CD8-positive, alpha-beta memory T cell (primary cell): ENCODE measurements around the gene PTPRC. TPM values are rescaled to one million over a fixed set of nuclear protein-coding genes. Genes with fewer than 3 reads are reported as not detected.

Source experiments
- CTCF ChIA-PET: fragments of 350-600 bp; sonication (Branson Sonifier 250); formaldehyde crosslinking; loops from one replicate; lab custom pipeline; 2021; ENCODE audit warnings: antibody characterized with exemption; lab: Charles Lee
- POLR2A ChIA-PET: fragments of 350-600 bp; sonication (Branson Sonifier 250); formaldehyde crosslinking; loops from one replicate; lab custom pipeline; 2021; ENCODE audit warnings: antibody characterized with exemption; lab: Charles Lee
- DNase-seq, 5 donors: peaks; one replicate each; pipeline versions ENCODE4 v3.0.0 to v3.0.0-alpha.2; 2020 to 2022; ENCODE audit warnings: mixed read lengths in 1 of 5
- H3K27ac ChIP-seq: one replicate; pipeline ENCODE4 v1.7.0; 2013; ENCODE audit warnings: low read depth, mild to moderate bottlenecking, low read length, moderate library complexity
- H3K27me3 ChIP-seq: 2 replicates; pipeline ENCODE4 v1.7.0; 2013; ENCODE audit warnings: low read length, mild to moderate bottlenecking; ENCODE audit not compliant: insufficient read depth, poor library complexity, severe bottlenecking
- H3K36me3 ChIP-seq: 2 replicates; pipeline ENCODE4 v1.7.0; 2013; ENCODE audit warnings: mild to moderate bottlenecking, low read length, moderate library complexity; ENCODE audit not compliant: insufficient read depth
- H3K4me1 ChIP-seq: 2 replicates; pipeline ENCODE4 v1.7.0; 2013; ENCODE audit warnings: mild to moderate bottlenecking, low read length, moderate library complexity; ENCODE audit not compliant: insufficient read depth
- H3K4me3 ChIP-seq: 2 replicates; pipeline ENCODE4 v1.7.0; 2013; ENCODE audit warnings: mild to moderate bottlenecking, low read length
- H3K9me3 ChIP-seq: 2 replicates; pipeline ENCODE4 v1.7.0; 2013; ENCODE audit warnings: mild to moderate bottlenecking, low read length
- H3K27ac Mint-ChIP-seq, 8 donors: one replicate each; pipeline ENCODE4 v1.8.0; 2020 to 2021; ENCODE audit warnings: mixed read lengths in 8 of 8, mild to moderate bottlenecking in 6 of 8, inconsistent platforms in 3 of 8, moderate library complexity in 3 of 8
- H3K27me3 Mint-ChIP-seq, 2 donors: one replicate each; pipeline ENCODE4 v1.8.0; 2020 to 2021; ENCODE audit warnings: mixed read lengths in 2 of 2, mild to moderate bottlenecking in 1 of 2, moderate library complexity in 1 of 2
- H3K36me3 Mint-ChIP-seq, 3 donors: one replicate each; pipeline ENCODE4 v1.8.0; 2020 to 2021; ENCODE audit warnings: mixed read lengths in 3 of 3, inconsistent platforms in 1 of 3, mild to moderate bottlenecking in 1 of 3
- H3K4me1 Mint-ChIP-seq, 3 donors: one replicate each; pipeline ENCODE4 v1.8.0; 2020 to 2021; ENCODE audit warnings: mixed read lengths in 3 of 3, inconsistent platforms in 1 of 3, mild to moderate bottlenecking in 1 of 3
- H3K4me3 Mint-ChIP-seq, 7 donors: one replicate each; pipeline ENCODE4 v1.8.0; 2020 to 2021; ENCODE audit warnings: mixed read lengths in 7 of 7, mild to moderate bottlenecking in 6 of 7, moderate library complexity in 4 of 7, inconsistent platforms in 2 of 7
- H3K9me3 Mint-ChIP-seq, 5 donors: one replicate each; pipeline ENCODE4 v1.8.0; 2020 to 2022; ENCODE audit warnings: mixed read lengths in 5 of 5, mild to moderate bottlenecking in 3 of 5, moderate library complexity in 2 of 5, inconsistent platforms in 1 of 5
- polyA plus RNA-seq: library from polyadenylated mRNA; unstranded; fragments of 300-500 nt; fragmentation: Illumina TruSeq; gene quantifications from one replicate; pipeline ENCODE4 v1.2.3, GENCODE V29; 2021
- total RNA-seq, 2 experiments: library from RNA; stranded (reverse); gene quantifications; one replicate each; pipeline ENCODE4 v1.2.3, GENCODE V29; 2021

Gene PTPRC
- total and polyA plus RNA-seq, 3 experiments from 2014 or later, result 311 to 1,381 (median 319) TPM

- peaks cover 35 to 86% (median 47%) of the 10 kb centered on the region in 3 donors for H3K36me3 Mint-ChIP-seq
- H3K27me3 ChIP-seq, result no peaks in the 10 kb centered on the region
- no peak overlapping the region for H3K27ac ChIP-seq
- peaks cover 80 to 94% (median 94%) of the 10 kb centered on the region in 3 donors for H3K4me1 Mint-ChIP-seq
- POLR2A ChIA-PET, result interaction anchor here (0.6 to 1.5 kb wide), 3 partner anchors 75 to 925 kb away, joined by 3 to 4 read pairs (median 3); partner anchors contain the start of gene DENND1B
- no peaks in the 10 kb centered on the region for H3K9me3 ChIP-seq
- DNase-seq, result no peak
- CTCF ChIA-PET, result interaction anchor here (1.2 to 3.6 kb wide), 6 partner anchors 13 to 186 kb away, joined by 3 to 16 read pairs (median 3); no protein-coding TSS in a partner anchor
- H3K4me3 ChIP-seq, result no peak overlapping the region
- peaks cover 69% of the 10 kb centered on the region for H3K36me3 ChIP-seq
- peaks cover 74% of the 10 kb centered on the region for H3K4me1 ChIP-seq
- peak overlapping the region in 1 of 7 donors; percentile 40 for H3K4me3 Mint-ChIP-seq
- no peaks in the 10 kb centered on the region for H3K27me3 Mint-ChIP-seq
- H3K9me3 Mint-ChIP-seq, result no peaks in the 10 kb centered on the region
- H3K27ac Mint-ChIP-seq, result peak overlapping the region; percentile 73 to 93 (median 84)
Measured at GRCh38 chr1:198700016-198700392, 61.2 kb downstream of the PTPRC start.

GRCh38 chr1:198700396-198700795, 61.6 kb downstream of the PTPRC start:
- peaks cover 82 to 94% (median 94%) of the 10 kb centered on the region in 3 donors for H3K4me1 Mint-ChIP-seq
- peaks cover 76% of the 10 kb centered on the region for H3K4me1 ChIP-seq
- no peaks in the 10 kb centered on the region for H3K9me3 Mint-ChIP-seq
- POLR2A ChIA-PET, result interaction anchor here (0.6 to 1.5 kb wide), 2 partner anchors 177 to 925 kb away, joined by 3 read pairs; partner anchors contain the start of gene DENND1B
- peaks cover 39 to 88% (median 51%) of the 10 kb centered on the region in 3 donors for H3K36me3 Mint-ChIP-seq
- H3K4me3 ChIP-seq, result no peak overlapping the region
- H3K36me3 ChIP-seq, result peaks cover 70% of the 10 kb centered on the region
- DNase-seq, result no peak
- CTCF ChIA-PET, result interaction anchor here (1.2 to 3.6 kb wide), 5 partner anchors 12 to 92 kb away, joined by 3 to 16 read pairs (median 3); no protein-coding TSS in a partner anchor
- H3K27ac Mint-ChIP-seq, result peak overlapping the region; percentile 25 to 97 (median 80)
- no peaks in the 10 kb centered on the region for H3K27me3 Mint-ChIP-seq
- H3K27ac ChIP-seq, result no peak overlapping the region
- H3K27me3 ChIP-seq, result no peaks in the 10 kb centered on the region
- H3K4me3 Mint-ChIP-seq, result peak overlapping the region in 6 of 7 donors; percentile 2 to 46 (median 40)
- no peaks in the 10 kb centered on the region for H3K9me3 ChIP-seq

- Mint-ChIP-seq H3K36me3 (peaks cover 36 to 92% (median 52%) of the 10 kb centered on the region in 3 donors), H3K4me3 (peak overlapping the region in 3 of 7 donors; percentile 23 to 32 (median 27)), H3K9me3 (no peaks in the 10 kb centered on the region), H3K27ac (peak overlapping the region in 7 of 8 donors; percentile 68 to 97 (median 78)), H3K4me1 (peaks cover 82 to 96% (median 94%) of the 10 kb centered on the region in 3 donors), H3K27me3 (no peaks in the 10 kb centered on the region)
- H3K36me3 ChIP-seq, result peaks cover 77% of the 10 kb centered on the region
- CTCF ChIA-PET, result interaction anchor here (1.0 to 3.6 kb wide), 5 partner anchors 19 to 182 kb away, joined by 3 to 16 read pairs (median 5); no protein-coding TSS in a partner anchor
- H3K27me3 ChIP-seq, result no peaks in the 10 kb centered on the region
- DNase-seq, result no peak
- H3K9me3 ChIP-seq, result no peaks in the 10 kb centered on the region
- no peak overlapping the region for H3K4me3 ChIP-seq
- POLR2A ChIA-PET, result interaction anchor here (1.1 to 1.5 kb wide), 2 partner anchors 80 to 178 kb away, joined by 3 read pairs; no protein-coding TSS in a partner anchor
- peaks cover 78% of the 10 kb centered on the region for H3K4me1 ChIP-seq
- H3K27ac ChIP-seq, result no peak overlapping the region
Measured at GRCh38 chr1:198701250-198701649, 62.4 kb downstream of the PTPRC start.

- Mint-ChIP-seq H3K4me3 (peak overlapping the region in 4 of 7 donors; percentile 10 to 46 (median 27)), H3K9me3 (no peaks in the 10 kb centered on the region), H3K27me3 (no peaks in the 10 kb centered on the region), H3K27ac (peak overlapping the region; percentile 36 to 81 (median 60)), H3K36me3 (peaks cover 29 to 92% (median 46%) of the 10 kb centered on the region in 3 donors), H3K4me1 (peaks cover 79 to 95% (median 94%) of the 10 kb centered on the region in 3 donors)
- Histone ChIP-seq H3K27me3 (no peaks in the 10 kb centered on the region), H3K9me3 (no peaks in the 10 kb centered on the region), H3K27ac (no peak overlapping the region), H3K4me3 (no peak overlapping the region), H3K36me3 (peaks cover 74% of the 10 kb centered on the region), H3K4me1 (peaks cover 71% of the 10 kb centered on the region)
- ChIA-PET POLR2A (interaction anchor here (0.5 to 1.1 kb wide), 3 partner anchors 80 to 89 kb away, joined by 3 read pairs; no protein-coding TSS in a partner anchor), CTCF (interaction anchor here (1.0 to 3.6 kb wide), 4 partner anchors 20 to 183 kb away, joined by 3 to 16 read pairs (median 5); no protein-coding TSS in a partner anchor)
- DNase-seq, result no peak
Measured at GRCh38 chr1:198701766-198702539, 63.1 kb downstream of the PTPRC start.

- peak overlapping the region in 6 of 8 donors; percentile 26 to 76 (median 64) for H3K27ac Mint-ChIP-seq
- POLR2A ChIA-PET, result no interaction called here
Measured at GRCh38 chr1:198708761-198709525, 70.1 kb downstream of the PTPRC start.

GRCh38 chr1:198711837-198712236, 73.0 kb downstream of the PTPRC start:
- Mint-ChIP-seq H3K4me1 (peaks cover 51 to 88% (median 74%) of the 10 kb centered on the region in 3 donors), H3K4me3 (no peak overlapping the region), H3K9me3 (no peaks in the 10 kb centered on the region), H3K27me3 (no peaks in the 10 kb centered on the region), H3K36me3 (peaks cover 14 to 89% (median 36%) of the 10 kb centered on the region in 3 donors), H3K27ac (peak overlapping the region in 2 of 8 donors; percentile 46 to 62)
- H3K36me3 ChIP-seq, result peaks cover 60% of the 10 kb centered on the region
- ChIA-PET CTCF (interaction anchor here (1.4 kb wide), 1 partner anchor 91 kb away, joined by 3 read pairs; no protein-coding TSS in a partner anchor), POLR2A (no interaction called here)
- H3K4me3 ChIP-seq, result no peak overlapping the region
- H3K27ac ChIP-seq, result no peak overlapping the region
- no peak for DNase-seq
- no peaks in the 10 kb centered on the region for H3K9me3 ChIP-seq
- H3K4me1 ChIP-seq, result peaks cover 13% of the 10 kb centered on the region
- H3K27me3 ChIP-seq, result no peaks in the 10 kb centered on the region

More at GRCh38 chr1:198708761-198709525, 70.1 kb downstream of the PTPRC start:
- Histone ChIP-seq H3K36me3 (peaks cover 60% of the 10 kb centered on the region), H3K4me3 (no peak overlapping the region), H3K4me1 (peaks cover 23% of the 10 kb centered on the region), H3K9me3 (no peaks in the 10 kb centered on the region), H3K27ac (no peak overlapping the region), H3K27me3 (no peaks in the 10 kb centered on the region)
- peaks cover 60 to 90% (median 81%) of the 10 kb centered on the region in 3 donors for H3K4me1 Mint-ChIP-seq
- DNase-seq, result no peak
- H3K4me3 Mint-ChIP-seq, result no peak overlapping the region
- H3K36me3 Mint-ChIP-seq, result peaks cover 19 to 89% (median 35%) of the 10 kb centered on the region in 3 donors
- CTCF ChIA-PET, result no interaction called here
- H3K9me3 Mint-ChIP-seq, result no peaks in the 10 kb centered on the region
- no peaks in the 10 kb centered on the region for H3K27me3 Mint-ChIP-seq

GRCh38 chr1:198713081-198713480, 74.2 kb downstream of the PTPRC start:
- peaks cover 54 to 91% (median 76%) of the 10 kb centered on the region in 3 donors for H3K4me1 Mint-ChIP-seq
- CTCF ChIA-PET, result interaction anchor here (1.1 to 1.6 kb wide), 2 partner anchors 9 to 13 kb away, joined by 3 to 6 read pairs; no protein-coding TSS in a partner anchor
- no peak overlapping the region for H3K27ac ChIP-seq

More at GRCh38 chr1:198713081-198713480, 74.2 kb downstream of the PTPRC start:
- no peaks in the 10 kb centered on the region for H3K27me3 Mint-ChIP-seq
- H3K36me3 Mint-ChIP-seq, result peaks cover 18 to 93% (median 43%) of the 10 kb centered on the region in 3 donors
- no peak for DNase-seq
- POLR2A ChIA-PET, result interaction anchor here (0.6 to 0.8 kb wide), 2 partner anchors 10 to 56 kb away, joined by 3 to 4 read pairs; no protein-coding TSS in a partner anchor
- Histone ChIP-seq H3K4me1 (peaks cover 13% of the 10 kb centered on the region), H3K9me3 (no peaks in the 10 kb centered on the region), H3K27me3 (no peaks in the 10 kb centered on the region), H3K36me3 (peaks cover 73% of the 10 kb centered on the region), H3K4me3 (no peak overlapping the region)
- H3K9me3 Mint-ChIP-seq, result no peaks in the 10 kb centered on the region
- H3K27ac Mint-ChIP-seq, result peak overlapping the region; percentile 25 to 76 (median 67)
- no peak overlapping the region for H3K4me3 Mint-ChIP-seq
